Smooth muscle cell (in vitro differentiated cells): ENCODE measurements around the gene PARD3. TPM values are rescaled to one million over a fixed set of nuclear protein-coding genes. Genes with fewer than 3 reads are reported as not detected.

Experiments
- DNase-seq: peaks from one replicate; lab custom pipeline; 2025; ENCODE audit not compliant: unreplicated experiment; lab: John Stamatoyannopoulos, UW
- H2AFZ ChIP-seq: fragments of 200-600 bp; sonication (generic); 2 replicates; pipeline ENCODE4 v1.6.0; 2016; ENCODE audit warnings: antibody characterized with exemption, low read depth, mild to moderate bottlenecking
- H3F3A ChIP-seq: fragments of 200-600 bp; sonication (generic); 2 replicates; pipeline ENCODE4 v1.6.0; 2017; ENCODE audit warnings: antibody characterized with exemption, low read depth
- H3K27ac ChIP-seq: fragments of 200-600 bp; sonication (generic); 2 replicates; pipeline ENCODE4 v1.5.1; 2016; ENCODE audit warnings: low read depth, mild to moderate bottlenecking
- H3K27me3 ChIP-seq: fragments of 200-600 bp; sonication (generic); 2 replicates; pipeline ENCODE4 v1.6.1; 2016; ENCODE audit warnings: low read depth, mild to moderate bottlenecking
- H3K36me3 ChIP-seq: fragments of 200-600 bp; sonication (generic); 2 replicates; pipeline ENCODE4 v1.5.1; 2016; ENCODE audit warnings: low read depth
- H3K4me1 ChIP-seq: fragments of 200-600 bp; sonication (generic); 2 replicates; pipeline ENCODE4 v1.5.1; 2016; ENCODE audit warnings: low read depth
- H3K4me2 ChIP-seq: fragments of 200-600 bp; sonication (generic); 2 replicates; pipeline ENCODE4 v1.6.0; 2016; ENCODE audit warnings: mild to moderate bottlenecking
- H3K4me3 ChIP-seq: fragments of 200-600 bp; sonication (generic); 2 replicates; pipeline ENCODE4 v1.5.1; 2016; ENCODE audit warnings: mild to moderate bottlenecking
- H3K79me2 ChIP-seq: fragments of 200-600 bp; sonication (generic); 2 replicates; pipeline ENCODE4 v1.6.0; 2016; ENCODE audit warnings: low read depth, mild to moderate bottlenecking
- H3K9ac ChIP-seq: fragments of 200-600 bp; sonication (generic); 2 replicates; pipeline ENCODE4 v1.6.0; 2016; ENCODE audit warnings: low read depth
- H3K9me3 ChIP-seq: fragments of 200-600 bp; sonication (generic); replicated peaks from 2 replicates; pipeline ENCODE4 v1.5.1; 2016; ENCODE audit warnings: low read depth
- H4K20me1 ChIP-seq: fragments of 200-600 bp; sonication (generic); 2 replicates; pipeline ENCODE4 v1.6.0; 2016; ENCODE audit warnings: low read depth
- WGBS: methylation state at CpG from one replicate; pipeline ENCODE4 v1.1.7; 2016; ENCODE audit warnings: low lambda C conversion rate; 5-methylcytosine and 5-hydroxymethylcytosine counted together
- polyA plus RNA-seq: library from polyadenylated mRNA; unstranded; fragments of >200 nt; fragmentation: Nextera tagmentation; extraction: Ambion mirVana; gene quantifications from 2 replicates; pipeline ENCODE4 v1.2.1, GENCODE V29; 2016
- total RNA-seq: library from RNA; depleted of rRNA; stranded (reverse); fragments of >200 nt; gene quantifications from 2 replicates; pipeline ENCODE4 v1.2.3, GENCODE V29; 2014
- TF ChIP-seq, protein P1 (sequence below): fragments of 200-600 bp; sonication (generic); IDR thresholded peaks from 2 replicates; pipeline ENCODE4 v1.5.1; 2017; ENCODE audit warnings: borderline replicate concordance, mild to moderate bottlenecking, antibody characterized with exemption; ENCODE audit not compliant: insufficient read depth, poor library complexity, severe bottlenecking

PARD3 gene
- total and polyA plus RNA-seq, 2 experiments from 2014 or later, result 17.5 to 26.0 TPM

DNA sequence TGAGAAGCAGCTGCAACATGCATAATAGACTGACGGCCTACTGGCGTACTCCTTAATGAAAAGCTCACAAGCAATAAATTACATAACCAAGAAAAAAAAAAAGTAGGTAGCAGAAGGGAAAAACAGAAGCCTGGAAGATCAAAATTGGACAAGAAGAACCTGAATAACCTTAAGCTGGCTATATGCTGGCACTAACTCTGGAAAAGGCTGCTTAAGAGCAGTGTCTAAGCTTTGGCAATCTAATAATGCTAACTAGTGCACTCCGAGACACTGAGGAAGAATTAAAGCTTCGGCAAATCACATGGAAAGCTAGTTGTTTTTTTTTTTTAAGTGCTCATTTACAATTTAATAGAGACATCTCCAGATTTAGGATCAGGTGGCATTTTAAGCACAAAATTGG is 441.9 kb downstream of the PARD3 start:
- H3K79me2 ChIP-seq, result no peaks in the 10 kb centered on the region
- no peaks in the 10 kb centered on the region for H3F3A ChIP-seq
- no peak overlapping the region for H3K9ac ChIP-seq
- no peaks in the 10 kb centered on the region for H4K20me1 ChIP-seq
- no peak overlapping the region for H3K4me3 ChIP-seq
- no peaks in the 10 kb centered on the region for H3K9me3 ChIP-seq
- DNase-seq, result no peak
- H3K4me1 ChIP-seq, result no peaks in the 10 kb centered on the region
- WGBS, result 95% methylated on average over 4 of the region's 4 CpGs
- no peak overlapping the region for H2AFZ ChIP-seq
- no peaks in the 10 kb centered on the region for H3K36me3 ChIP-seq
- H3K27me3 ChIP-seq, result no peaks in the 10 kb centered on the region
- no peak overlapping the region for H3K27ac ChIP-seq
- no peak overlapping the region for H3K4me2 ChIP-seq
- TF ChIP-seq, protein P1, sequence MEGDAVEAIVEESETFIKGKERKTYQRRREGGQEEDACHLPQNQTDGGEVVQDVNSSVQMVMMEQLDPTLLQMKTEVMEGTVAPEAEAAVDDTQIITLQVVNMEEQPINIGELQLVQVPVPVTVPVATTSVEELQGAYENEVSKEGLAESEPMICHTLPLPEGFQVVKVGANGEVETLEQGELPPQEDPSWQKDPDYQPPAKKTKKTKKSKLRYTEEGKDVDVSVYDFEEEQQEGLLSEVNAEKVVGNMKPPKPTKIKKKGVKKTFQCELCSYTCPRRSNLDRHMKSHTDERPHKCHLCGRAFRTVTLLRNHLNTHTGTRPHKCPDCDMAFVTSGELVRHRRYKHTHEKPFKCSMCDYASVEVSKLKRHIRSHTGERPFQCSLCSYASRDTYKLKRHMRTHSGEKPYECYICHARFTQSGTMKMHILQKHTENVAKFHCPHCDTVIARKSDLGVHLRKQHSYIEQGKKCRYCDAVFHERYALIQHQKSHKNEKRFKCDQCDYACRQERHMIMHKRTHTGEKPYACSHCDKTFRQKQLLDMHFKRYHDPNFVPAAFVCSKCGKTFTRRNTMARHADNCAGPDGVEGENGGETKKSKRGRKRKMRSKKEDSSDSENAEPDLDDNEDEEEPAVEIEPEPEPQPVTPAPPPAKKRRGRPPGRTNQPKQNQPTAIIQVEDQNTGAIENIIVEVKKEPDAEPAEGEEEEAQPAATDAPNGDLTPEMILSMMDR, result no peak

DNA sequence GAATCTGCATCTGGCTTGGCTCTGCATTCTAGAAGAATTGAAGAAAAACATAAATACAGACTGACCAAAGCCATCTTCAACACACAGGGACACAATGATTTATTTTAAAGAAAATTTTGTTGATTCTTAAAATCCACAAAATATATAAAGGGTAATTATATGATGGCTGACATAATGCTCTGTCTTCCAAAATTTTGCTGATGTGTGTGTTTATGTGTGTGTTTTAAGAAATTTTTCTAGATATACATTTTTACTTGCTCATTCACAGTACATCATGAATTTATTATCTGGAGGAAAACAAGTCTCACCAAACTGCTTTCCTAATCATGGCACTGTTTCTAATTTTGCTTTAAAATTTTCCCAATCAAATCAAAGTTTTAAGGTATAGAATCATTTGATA is 442.6 kb downstream of the PARD3 start:
- no peaks in the 10 kb centered on the region for H3K27me3 ChIP-seq
- H3K4me2 ChIP-seq, result no peak overlapping the region
- no peaks in the 10 kb centered on the region for H4K20me1 ChIP-seq
- no peak for DNase-seq
- H3K4me3 ChIP-seq, result no peak overlapping the region
- H3F3A ChIP-seq, result no peaks in the 10 kb centered on the region
- no peak overlapping the region for H3K27ac ChIP-seq
- H3K4me1 ChIP-seq, result no peaks in the 10 kb centered on the region
- no peaks in the 10 kb centered on the region for H3K79me2 ChIP-seq
- TF ChIP-seq, protein P1, result no peak
- no peaks in the 10 kb centered on the region for H3K36me3 ChIP-seq
- no peak overlapping the region for H2AFZ ChIP-seq
- no peaks in the 10 kb centered on the region for H3K9me3 ChIP-seq
- no peak overlapping the region for H3K9ac ChIP-seq

DNA sequence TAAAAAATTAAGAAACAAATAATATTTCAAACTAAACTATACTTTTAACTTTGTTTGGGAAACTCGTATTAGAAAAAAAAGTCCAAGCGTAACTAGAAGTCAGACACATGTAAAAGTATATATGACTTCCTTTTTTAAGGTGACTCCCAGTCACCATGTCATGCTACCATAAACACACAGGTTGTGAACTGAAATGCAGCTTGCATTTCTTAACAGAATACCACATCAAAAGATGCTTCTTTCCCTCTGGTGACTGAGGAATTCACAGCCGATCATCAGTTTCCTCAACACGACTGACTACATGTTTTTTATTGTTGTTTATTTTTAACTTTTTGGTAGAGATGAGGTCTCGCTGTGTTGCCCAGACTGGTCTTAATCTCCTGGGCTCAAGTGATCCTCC is 445.0 kb downstream of the PARD3 start:
- WGBS, result 87% methylated on average over 5 of the region's 5 CpGs
- Histone ChIP-seq H3K4me3 (no peak overlapping the region), H2AFZ (no peak overlapping the region), H3K27ac (no peak overlapping the region), H3K9me3 (no peaks in the 10 kb centered on the region), H3K27me3 (no peaks in the 10 kb centered on the region), H3K79me2 (no peaks in the 10 kb centered on the region), H3K4me1 (no peaks in the 10 kb centered on the region), H4K20me1 (no peaks in the 10 kb centered on the region), H3K36me3 (no peaks in the 10 kb centered on the region), H3K4me2 (no peak overlapping the region), H3F3A (no peaks in the 10 kb centered on the region), H3K9ac (no peak overlapping the region)
- TF ChIP-seq, protein P1, result no peak
- DNase-seq, result no peak

DNA sequence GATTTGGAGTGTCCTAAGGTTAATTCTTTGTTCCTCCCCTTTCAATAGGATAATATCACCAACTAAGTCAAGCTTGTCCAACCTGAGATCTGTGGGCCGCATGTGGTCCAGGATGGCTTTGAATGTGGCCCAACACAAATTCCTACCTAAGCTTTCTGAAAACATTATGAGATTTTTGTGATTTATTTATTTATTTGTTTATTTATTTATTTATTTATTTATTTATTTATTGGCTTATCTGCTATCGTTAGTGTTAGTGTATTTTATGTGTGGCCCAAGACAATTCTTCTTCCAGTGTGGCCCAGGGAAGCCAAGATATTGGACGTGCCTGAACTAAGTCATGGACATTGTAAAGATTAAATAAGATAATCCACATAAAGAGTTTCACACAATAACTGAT is 446.0 kb downstream of the PARD3 start:
- no peaks in the 10 kb centered on the region for H3F3A ChIP-seq
- no peak overlapping the region for H3K4me3 ChIP-seq
- H3K79me2 ChIP-seq, result no peaks in the 10 kb centered on the region
- H2AFZ ChIP-seq, result no peak overlapping the region
- TF ChIP-seq, protein P1, result no peak
- H3K36me3 ChIP-seq, result no peaks in the 10 kb centered on the region
- DNase-seq, result no peak
- H3K27me3 ChIP-seq, result no peaks in the 10 kb centered on the region
- no peaks in the 10 kb centered on the region for H3K9me3 ChIP-seq
- H3K27ac ChIP-seq, result no peak overlapping the region
- no peaks in the 10 kb centered on the region for H4K20me1 ChIP-seq
- no peak overlapping the region for H3K9ac ChIP-seq
- 82% methylated on average over 3 of the region's 3 CpGs for WGBS
- no peak overlapping the region for H3K4me2 ChIP-seq
- H3K4me1 ChIP-seq, result no peaks in the 10 kb centered on the region
